ENCODE measurements around the gene PSMB2.
"Not testable (repeated sequence)": the region's sequence is repeated elsewhere in the genome, so short reads cannot be mapped to it uniquely, and the experiment has no call there.

Gene PSMB2

GRCh38 chr1:35591211-35591610 is 50.1 kb downstream of the PSMB2 start:
- DNase-seq, result no peak

GRCh38 chr1:35590476-35591040 is 50.8 kb downstream of the PSMB2 start:
- DNase-seq, result no peak

GRCh38 chr1:35589516-35590427 is 51.6 kb downstream of the PSMB2 start:
- DNase-seq, result no peak

GRCh38 chr1:35588197-35588910 is 53.0 kb downstream of the PSMB2 start:
- no peak for DNase-seq

- no peak for DNase-seq
Measured at GRCh38 chr1:35587736-35588135, 53.6 kb downstream of the PSMB2 start.

GRCh38 chr1:35586808-35587207 is 54.5 kb downstream of the PSMB2 start:
- DNase-seq, result no peak

- not testable (repeated sequence) for DNase-seq
Measured at GRCh38 chr1:35585805-35586204, 55.5 kb downstream of the PSMB2 start.

GRCh38 chr1:35585281-35585680 is 56.0 kb downstream of the PSMB2 start:
- DNase-seq, result no peak

- not testable (repeated sequence) for DNase-seq
Measured at GRCh38 chr1:35581621-35582020, 59.7 kb downstream of the PSMB2 start.

- no peak for DNase-seq
Measured at GRCh38 chr1:35580949-35581388, 60.4 kb downstream of the PSMB2 start.

- no peak for DNase-seq
Measured at GRCh38 chr1:35577071-35577998, 64.0 kb downstream of the PSMB2 start.

- not testable (repeated sequence) for DNase-seq
Measured at GRCh38 chr1:35576766-35577070, 64.6 kb downstream of the PSMB2 start.

- DNase-seq, result peak; percentile 54
Measured at GRCh38 chr1:35576061-35576765, 65.1 kb downstream of the PSMB2 start.

- no peak for DNase-seq
Measured at GRCh38 chr1:35575416-35575958, 65.8 kb downstream of the PSMB2 start.

- no peak for DNase-seq
Measured at GRCh38 chr1:35574655-35575415, 66.5 kb downstream of the PSMB2 start.

GRCh38 chr1:35574125-35574654 is 67.1 kb downstream of the PSMB2 start:
- no peak for DNase-seq

- DNase-seq, result peak; percentile 37
Measured at GRCh38 chr1:35573198-35574124, 67.9 kb downstream of the PSMB2 start, which contains the start of gene TFAP2E. Gene TFAP2E, plus strand, starts transcription at chr1:35573314. Its CDS starts 264 bp downstream, at chr1:35573578.

GRCh38 chr1:35572296-35572695 is 69.0 kb downstream of the PSMB2 start:
- DNase-seq, result no peak

- DNase-seq, result no peak
Measured at GRCh38 chr1:35571263-35571662, 70.1 kb downstream of the PSMB2 start.

Measured in fibroblast of skin of right biceps (primary cell).